Trophoblast cell (in vitro differentiated cells and primary cell): ENCODE results near the gene RHOG.

Experiments
- DNase-seq, 2 donors: peaks; one replicate each; pipeline ENCODE4 v3.0.0-alpha.2; 2016
- H2AFZ ChIP-seq: 2 replicates; pipeline ENCODE4 v1.6.1; 2013; ENCODE audit warnings: low read length, moderate library complexity, mild to moderate bottlenecking; ENCODE audit not compliant: insufficient read depth, poor library complexity
- H2AK5ac ChIP-seq: 2 replicates; pipeline ENCODE4 v1.6.1; 2013; ENCODE audit warnings: mild to moderate bottlenecking, low read length
- H2BK120ac ChIP-seq: 2 replicates; pipeline ENCODE4 v1.6.1; 2013; ENCODE audit warnings: low read length, mild to moderate bottlenecking, moderate library complexity; ENCODE audit not compliant: insufficient read depth, poor library complexity
- H2BK12ac ChIP-seq: 2 replicates; pipeline ENCODE4 v1.6.1; 2013; ENCODE audit warnings: mild to moderate bottlenecking, low read length, moderate library complexity
- H2BK5ac ChIP-seq: 2 replicates; pipeline ENCODE4 v1.6.1; 2013; ENCODE audit warnings: low read length, low read depth, moderate library complexity, mild to moderate bottlenecking; ENCODE audit not compliant: poor library complexity
- H3K14ac ChIP-seq: 2 replicates; pipeline ENCODE4 v1.6.1; 2013; ENCODE audit warnings: mild to moderate bottlenecking, low read length
- H3K18ac ChIP-seq: 2 replicates; pipeline ENCODE4 v1.6.1; 2013; ENCODE audit warnings: mild to moderate bottlenecking, low read length
- H3K23ac ChIP-seq: 2 replicates; pipeline ENCODE4 v1.6.1; 2013; ENCODE audit warnings: low read length
- H3K27ac ChIP-seq: 2 replicates; pipeline ENCODE4 v1.5.1; 2013; ENCODE audit warnings: low read depth, mild to moderate bottlenecking, inconsistent platforms, low read length, moderate library complexity
- H3K27me3 ChIP-seq: 2 replicates; pipeline ENCODE4 v1.6.1; 2013; ENCODE audit warnings: inconsistent platforms, mild to moderate bottlenecking, low read length, moderate library complexity; ENCODE audit not compliant: insufficient read depth
- H3K36me3 ChIP-seq, 2 experiments: 1 replicate in 1 of 2; 2 replicates in 1 of 2; pipeline ENCODE4 v1.6.1; 2013; ENCODE audit warnings: low read length in 2 of 2, mild to moderate bottlenecking in 2 of 2, moderate library complexity in 1 of 2; ENCODE audit not compliant: insufficient read depth in 2 of 2, control insufficient read depth in 1 of 2
- H3K4ac ChIP-seq: 2 replicates; pipeline ENCODE4 v1.6.1; 2013; ENCODE audit warnings: low read depth, mild to moderate bottlenecking, low read length, moderate library complexity
- H3K4me1 ChIP-seq, 2 experiments: 1 replicate in 1 of 2; 2 replicates in 1 of 2; pipeline ENCODE4 v1.6.1; 2013; ENCODE audit warnings: low read length in 2 of 2, mild to moderate bottlenecking in 2 of 2, moderate library complexity in 1 of 2; ENCODE audit not compliant: insufficient read depth in 2 of 2, control insufficient read depth in 1 of 2
- H3K4me2 ChIP-seq: 2 replicates; pipeline ENCODE4 v1.6.1; 2013; ENCODE audit warnings: inconsistent platforms, mild to moderate bottlenecking, low read length, moderate library complexity
- H3K4me3 ChIP-seq: 2 replicates; pipeline ENCODE4 v1.5.1; 2013; ENCODE audit warnings: mild to moderate bottlenecking, low read depth, low read length, inconsistent platforms
- H3K79me1 ChIP-seq: one replicate; pipeline ENCODE4 v1.6.1; 2013; ENCODE audit warnings: low read length
- H3K79me2 ChIP-seq: 2 replicates; pipeline ENCODE4 v1.6.1; 2013; ENCODE audit warnings: low read length, mild to moderate bottlenecking; ENCODE audit not compliant: control insufficient read depth, insufficient read depth, poor library complexity
- H3K9ac ChIP-seq: 2 replicates; pipeline ENCODE4 v1.6.1; 2013; ENCODE audit warnings: mild to moderate bottlenecking, low read length
- H3K9me3 ChIP-seq: 2 replicates; pipeline ENCODE4 v1.6.1; 2013; ENCODE audit warnings: low read depth, mild to moderate bottlenecking, control low read depth, inconsistent platforms, low read length; ENCODE audit not compliant: insufficient read depth
- H4K12ac ChIP-seq: 2 replicates; pipeline ENCODE4 v1.6.1; 2013; ENCODE audit warnings: low read depth, mild to moderate bottlenecking, low read length, moderate library complexity
- H4K8ac ChIP-seq: 2 replicates; pipeline ENCODE4 v1.6.1; 2013; ENCODE audit warnings: low read depth, mild to moderate bottlenecking, low read length, moderate library complexity
- H4K91ac ChIP-seq: one replicate; pipeline ENCODE4 v1.6.1; 2013; ENCODE audit warnings: low read depth, mild to moderate bottlenecking, low read length, moderate library complexity
- WGBS: extraction: QIAGEN DNeasy Blood & Tissue Kit; methylation state at CpG from one replicate; pipeline ENCODE4 v1.1.7; 2013; ENCODE audit warnings: missing lambda C conversion rate; ENCODE audit not compliant: insufficient read length, insufficient coverage; ENCODE audit errors: extremely low coverage; 5-methylcytosine and 5-hydroxymethylcytosine counted together

RHOG gene

GRCh38 chr11:3841426-3842350, 929 bp upstream of the RHOG start:
- peaks cover 11 to 19% of the 10 kb centered on the region in 2 experiments for H3K4me1 ChIP-seq
- no CpG with 5 or more reads among the region's 44 CpGs for WGBS
- H4K12ac ChIP-seq: peak overlapping the region; percentile 89
- H3K23ac ChIP-seq: no peak overlapping the region
- H3K27ac ChIP-seq: peak overlapping the region; percentile 73
- H2AK5ac ChIP-seq: no peak overlapping the region
- peak overlapping the region; percentile 61 for H3K4ac ChIP-seq
- peak overlapping the region; percentile 83 for H2BK5ac ChIP-seq
- H3K4me2 ChIP-seq: peak overlapping the region; percentile 91
- H3K9me3 ChIP-seq: no peaks in the 10 kb centered on the region
- no peak overlapping the region for H2BK12ac ChIP-seq
- peak overlapping the region; percentile 86 for H4K8ac ChIP-seq
- H3K9ac ChIP-seq: peak overlapping the region; percentile 71
- peak overlapping the region; percentile 88 for H3K18ac ChIP-seq
- peak overlapping the region; percentile 79 for H3K4me3 ChIP-seq
- H2BK120ac ChIP-seq: peak overlapping the region; percentile 74
- peak overlapping the region; percentile 59 for H3K14ac ChIP-seq
- H3K79me2 ChIP-seq: peaks cover 10% of the 10 kb centered on the region
- peak; percentile 87 to 94 for DNase-seq
- H2AFZ ChIP-seq: peak overlapping the region; percentile 74
- H4K91ac ChIP-seq: peak overlapping the region; percentile 77
- H3K79me1 ChIP-seq: peaks cover 9% of the 10 kb centered on the region
- no peaks in the 10 kb centered on the region for H3K36me3 ChIP-seq
- no peaks in the 10 kb centered on the region for H3K27me3 ChIP-seq

- Histone ChIP-seq H3K4me2 (peak overlapping the region; percentile 67), H3K4ac (peak overlapping the region; percentile 10), H3K4me1 (peaks cover 11 to 19% of the 10 kb centered on the region in 2 experiments), H2AFZ (peak overlapping the region; percentile 5), H4K12ac (no peak overlapping the region), H3K79me1 (peaks cover 9% of the 10 kb centered on the region), H3K14ac (peak overlapping the region; percentile 41), H3K27me3 (no peaks in the 10 kb centered on the region), H4K91ac (peak overlapping the region; percentile 25), H4K8ac (peak overlapping the region; percentile 46), H3K9me3 (no peaks in the 10 kb centered on the region), H3K9ac (peak overlapping the region; percentile 88), H3K36me3 (no peaks in the 10 kb centered on the region), H2BK120ac (peak overlapping the region; percentile 43), H2BK5ac (no peak overlapping the region), H3K79me2 (peaks cover 10% of the 10 kb centered on the region), H2AK5ac (peak overlapping the region; percentile 15), H3K4me3 (peak overlapping the region; percentile 82), H3K27ac (peak overlapping the region; percentile 13), H3K23ac (no peak overlapping the region), H3K18ac (no peak overlapping the region), H2BK12ac (no peak overlapping the region)
- 100% methylated on average over 1 of the region's 46 CpGs for WGBS
- peak in 1 of 2 donors; percentile 27 for DNase-seq
These were observed 522 bp downstream of the RHOG start for GRCh38 chr11:3840004-3840869.

GRCh38 chr11:3838504-3838903, 2.3 kb downstream of the RHOG start:
- Histone ChIP-seq H3K4me3 (no peak overlapping the region), H2BK5ac (no peak overlapping the region), H3K23ac (no peak overlapping the region), H2BK12ac (no peak overlapping the region), H3K9me3 (no peaks in the 10 kb centered on the region), H2AK5ac (no peak overlapping the region), H3K18ac (no peak overlapping the region), H3K4ac (peak overlapping the region; percentile 43), H4K8ac (no peak overlapping the region), H3K4me2 (no peak overlapping the region), H3K4me1 (peaks cover 11 to 28% of the 10 kb centered on the region in 2 experiments), H4K12ac (no peak overlapping the region), H4K91ac (no peak overlapping the region), H3K27me3 (no peaks in the 10 kb centered on the region), H2AFZ (no peak overlapping the region), H3K9ac (no peak overlapping the region), H3K14ac (no peak overlapping the region), H3K27ac (no peak overlapping the region), H2BK120ac (no peak overlapping the region), H3K79me1 (peaks cover 9% of the 10 kb centered on the region), H3K79me2 (peaks cover 12% of the 10 kb centered on the region), H3K36me3 (peaks cover 0 to 4% of the 10 kb centered on the region in 2 experiments)
- WGBS: no CpG with 5 or more reads among the region's 2 CpGs
- no peak for DNase-seq

- no peak overlapping the region for H4K91ac ChIP-seq
- peaks cover 1 to 5% of the 10 kb centered on the region in 2 experiments for H3K36me3 ChIP-seq
- H4K12ac ChIP-seq: no peak overlapping the region
- H3K9me3 ChIP-seq: no peaks in the 10 kb centered on the region
- no peak overlapping the region for H3K14ac ChIP-seq
- H3K79me2 ChIP-seq: peaks cover 12% of the 10 kb centered on the region
- H2AFZ ChIP-seq: no peak overlapping the region
- H3K27ac ChIP-seq: no peak overlapping the region
- H3K4me1 ChIP-seq: peaks cover 11 to 28% of the 10 kb centered on the region in 2 experiments
- no peaks in the 10 kb centered on the region for H3K27me3 ChIP-seq
- no peak overlapping the region for H3K4me2 ChIP-seq
- no peak overlapping the region for H4K8ac ChIP-seq
- peak overlapping the region; percentile 73 for H3K4ac ChIP-seq
- peak overlapping the region; percentile 14 for H3K18ac ChIP-seq
- DNase-seq: peak in 1 of 2 donors; percentile 19
- no peak overlapping the region for H2BK12ac ChIP-seq
- H3K23ac ChIP-seq: no peak overlapping the region
- H3K9ac ChIP-seq: no peak overlapping the region
- no CpG with 5 or more reads among the region's 1 CpG for WGBS
- H2AK5ac ChIP-seq: no peak overlapping the region
- H3K4me3 ChIP-seq: no peak overlapping the region
- H3K79me1 ChIP-seq: peaks cover 9% of the 10 kb centered on the region
- no peak overlapping the region for H2BK120ac ChIP-seq
- no peak overlapping the region for H2BK5ac ChIP-seq
These were observed 3.0 kb downstream of the RHOG start for GRCh38 chr11:3837793-3838192.
